ENCODE data around the gene DDX41.

The DDX41 gene

GRCh38 chr5:177483042-177483441, 33.7 kb downstream of the DDX41 start:
- no peak for DNase-seq

- no peak for DNase-seq
Observed at GRCh38 chr5:177482359-177482795, 34.4 kb downstream of the DDX41 start.

- no peak for DNase-seq
Observed at GRCh38 chr5:177479774-177480173, 37.0 kb downstream of the DDX41 start.

GRCh38 chr5:177478711-177479646, 37.8 kb downstream of the DDX41 start:
- peak; percentile 79 for DNase-seq

- no peak for DNase-seq
Observed at GRCh38 chr5:177477701-177478477, 38.9 kb downstream of the DDX41 start.

GRCh38 chr5:177476531-177477233, 40.1 kb downstream of the DDX41 start:
- no peak for DNase-seq

- no peak for DNase-seq
Observed at GRCh38 chr5:177475563-177476427, 41.0 kb downstream of the DDX41 start.

GRCh38 chr5:177474846-177475562, 41.8 kb downstream of the DDX41 start:
- DNase-seq: no peak

GRCh38 chr5:177474002-177474476, 42.7 kb downstream of the DDX41 start:
- no peak for DNase-seq

- DNase-seq: peak; percentile 76
Observed at GRCh38 chr5:177473443-177474001, 43.2 kb downstream of the DDX41 start, which contains the start of gene DBN1. TSS of gene DBN1 (minus strand) at chr5:177473634. CDS start at chr5:177473521, 113 bp downstream.

- peak; percentile 77 for DNase-seq
Observed at GRCh38 chr5:177472460-177473442, 44.0 kb downstream of the DDX41 start.

GRCh38 chr5:177471610-177472356, 45.0 kb downstream of the DDX41 start:
- no peak for DNase-seq

- DNase-seq: no peak
Observed at GRCh38 chr5:177470759-177471536, 45.8 kb downstream of the DDX41 start.

GRCh38 chr5:177469750-177470525, 46.8 kb downstream of the DDX41 start:
- DNase-seq: no peak

- peak; percentile 70 for DNase-seq
Observed at GRCh38 chr5:177468685-177469628, 47.8 kb downstream of the DDX41 start.

GRCh38 chr5:177468329-177468684, 48.5 kb downstream of the DDX41 start:
- DNase-seq: no peak

All from femur (tissue), 1 donor.